Measurements from ENCODE around the gene C6orf89. TPM values are rescaled to one million over a fixed set of nuclear protein-coding genes. Genes with fewer than 3 reads are reported as not detected.
A peak's percentile ranks its signal among the peaks of the same experiment; 100 is the strongest.

C6orf89 gene
- total and polyA plus RNA-seq, 4 donors, result 22.9 to 59.5 (median 39.4) TPM

DNA sequence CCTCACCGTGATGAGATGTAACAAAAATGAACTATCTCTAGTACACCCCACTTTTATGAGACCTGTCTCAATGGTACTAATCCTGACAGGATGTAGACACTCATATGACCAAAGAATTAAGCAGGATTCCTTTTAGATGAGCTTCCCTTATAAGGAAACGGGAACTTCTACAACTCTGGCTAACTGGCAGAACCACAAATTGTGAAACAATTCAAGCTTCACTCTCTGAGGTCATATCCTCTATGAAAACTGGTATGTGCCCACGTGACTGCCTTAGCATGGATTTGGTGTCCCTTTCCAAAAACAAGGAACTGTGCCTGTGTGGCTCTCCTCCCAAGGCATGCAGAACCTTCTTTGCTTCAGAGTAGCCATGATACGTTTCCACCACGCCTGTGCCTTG is 32.4 kb upstream of the C6orf89 start:
- ATAC-seq (ENCODE audit: insufficient read depth, low FRiP score), result no peak
- WGBS, 2 donors, result 53 to 62% methylated on average over 5 of the region's 5 CpGs
- peak overlapping the region; percentile 37 to 49 for H3K27ac ChIP-seq (ENCODE audit: low read depth in 1 of 2, low read length in 1 of 2)

DNA sequence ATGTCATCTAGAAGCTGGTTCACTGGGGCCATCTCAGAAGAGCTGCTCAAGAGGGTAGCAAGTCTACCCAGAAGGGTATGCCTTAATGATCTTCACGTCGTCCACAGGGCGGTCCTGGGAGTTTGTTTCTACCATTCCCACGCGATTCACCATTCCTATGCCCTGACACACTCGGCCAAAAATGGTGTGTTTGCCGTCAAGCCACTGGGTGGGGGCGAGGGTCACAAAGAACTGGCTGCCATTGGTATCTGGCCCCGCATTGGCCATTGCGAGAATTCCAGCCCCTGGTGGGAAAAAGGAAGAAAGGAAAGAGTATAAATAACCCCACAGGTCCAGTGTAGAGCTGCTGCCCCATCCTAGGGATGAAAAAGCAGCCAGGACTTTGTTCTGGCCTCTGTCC is 30.0 kb upstream of the C6orf89 start:
- H3K27ac ChIP-seq (ENCODE audit: low read depth in 1 of 2, low read length in 1 of 2), result peak overlapping the region in 1 of 2 donors; percentile 54
- H3K4me3 ChIP-seq, result no peak overlapping the region
- no peak for TF ChIP-seq CTCF (IDR thresholded peaks at IDR 0.05; ENCODE audit: control extremely low read depth, extremely low read depth)
- peaks cover 3 to 13% (median 5%) of the 10 kb centered on the region in 4 donors for H3K36me3 ChIP-seq (ENCODE audit: control insufficient read depth in 4 of 4, insufficient read depth in 4 of 4, low read length in 4 of 4)
- no peak for ATAC-seq (ENCODE audit: insufficient read depth, low FRiP score)
- no peak for DNase-seq
- 93 to 99% methylated on average over 10 of the region's 10 CpGs for WGBS, 2 donors
- H3K9ac ChIP-seq (ENCODE audit: insufficient read depth in 1 of 2, low read length in 2 of 2), result no peak overlapping the region
- no peaks in the 10 kb centered on the region for H3K27me3 ChIP-seq (ENCODE audit: control insufficient read depth in 3 of 3, insufficient read depth in 3 of 3, low read length in 2 of 3)
- H3K9me3 ChIP-seq (ENCODE audit: control insufficient read depth in 4 of 4, insufficient read depth in 3 of 4, low read length in 3 of 4), result no peaks in the 10 kb centered on the region
- peaks cover 0 to 18% (median 0%) of the 10 kb centered on the region in 5 donors for H3K4me1 ChIP-seq (ENCODE audit: control insufficient read depth in 5 of 5, insufficient read depth in 5 of 5, low read length in 5 of 5)

More for the DNA sequence above, 32.4 kb upstream of the C6orf89 start:
- no peak for TF ChIP-seq CTCF (IDR thresholded peaks at IDR 0.05; ENCODE audit: control extremely low read depth, extremely low read depth)
- Histone ChIP-seq H3K36me3 (ENCODE audit: control insufficient read depth in 4 of 4, insufficient read depth in 4 of 4, low read length in 4 of 4) (peaks cover 3 to 13% (median 4%) of the 10 kb centered on the region in 4 donors), H3K4me1 (ENCODE audit: control insufficient read depth in 5 of 5, insufficient read depth in 5 of 5, low read length in 5 of 5) (peaks cover 0 to 19% (median 3%) of the 10 kb centered on the region in 5 donors), H3K4me3 (no peak overlapping the region), H3K9ac (ENCODE audit: insufficient read depth in 1 of 2, low read length in 2 of 2) (no peak overlapping the region), H3K9me3 (ENCODE audit: control insufficient read depth in 4 of 4, insufficient read depth in 3 of 4, low read length in 3 of 4) (no peaks in the 10 kb centered on the region), H3K27me3 (ENCODE audit: control insufficient read depth in 3 of 3, insufficient read depth in 3 of 3, low read length in 2 of 3) (no peaks in the 10 kb centered on the region)
- peak in 1 of 3 donors; percentile 42 for DNase-seq

GRCh38 chr6:36856277-36856676 is 29.5 kb upstream of the C6orf89 start:
- H3K4me1 ChIP-seq (ENCODE audit: control insufficient read depth in 5 of 5, insufficient read depth in 5 of 5, low read length in 5 of 5), result peaks cover 0 to 18% (median 0%) of the 10 kb centered on the region in 5 donors
- 77 to 85% methylated on average over 8 of the region's 8 CpGs for whole genome bisulfite sequencing, 2 donors
- ATAC-seq (ENCODE audit: insufficient read depth, low FRiP score) (no peak), DNase-seq (peak in 1 of 3 donors; percentile 9)
- no peak overlapping the region for H3K9ac ChIP-seq (ENCODE audit: insufficient read depth in 1 of 2, low read length in 2 of 2)
- H3K36me3 ChIP-seq (ENCODE audit: control insufficient read depth in 4 of 4, insufficient read depth in 4 of 4, low read length in 4 of 4), result peaks cover 3 to 13% (median 5%) of the 10 kb centered on the region in 4 donors
- H3K9me3 ChIP-seq (ENCODE audit: control insufficient read depth in 4 of 4, insufficient read depth in 3 of 4, low read length in 3 of 4), result no peaks in the 10 kb centered on the region
- TF ChIP-seq CTCF (IDR thresholded peaks at IDR 0.05; ENCODE audit: control extremely low read depth, extremely low read depth), result no peak
- H3K27ac ChIP-seq (ENCODE audit: low read depth in 1 of 2, low read length in 1 of 2), result peak overlapping the region in 1 of 2 donors; percentile 54
- H3K27me3 ChIP-seq (ENCODE audit: control insufficient read depth in 3 of 3, insufficient read depth in 3 of 3, low read length in 2 of 3), result no peaks in the 10 kb centered on the region
- no peak overlapping the region for H3K4me3 ChIP-seq

- ATAC-seq (ENCODE audit: insufficient read depth, low FRiP score), result no peak
- no peaks in the 10 kb centered on the region for H3K9me3 ChIP-seq (ENCODE audit: control insufficient read depth in 4 of 4, insufficient read depth in 3 of 4, low read length in 3 of 4)
- WGBS, 2 donors, result 96% methylated on average over 4 of the region's 4 CpGs
- H3K4me1 ChIP-seq (ENCODE audit: control insufficient read depth in 5 of 5, insufficient read depth in 5 of 5, low read length in 5 of 5), result peaks cover 0 to 16% (median 0%) of the 10 kb centered on the region in 5 donors
- no peak overlapping the region for H3K9ac ChIP-seq (ENCODE audit: insufficient read depth in 1 of 2, low read length in 2 of 2)
- no peaks in the 10 kb centered on the region for H3K27me3 ChIP-seq (ENCODE audit: control insufficient read depth in 3 of 3, insufficient read depth in 3 of 3, low read length in 2 of 3)
- no peak overlapping the region for H3K27ac ChIP-seq (ENCODE audit: low read depth in 1 of 2, low read length in 1 of 2)
- H3K4me3 ChIP-seq, result no peak overlapping the region
- DNase-seq, result no peak
- no peak for TF ChIP-seq CTCF (IDR thresholded peaks at IDR 0.05; ENCODE audit: control extremely low read depth, extremely low read depth)
- H3K36me3 ChIP-seq (ENCODE audit: control insufficient read depth in 4 of 4, insufficient read depth in 4 of 4, low read length in 4 of 4), result peaks cover 3 to 13% (median 5%) of the 10 kb centered on the region in 4 donors
These were observed 28.4 kb upstream of the C6orf89 start for GRCh38 chr6:36857325-36857724.
